ENCODE measurements around the gene SCGB1A1.
"Not testable (repeated sequence)": the region's sequence is repeated elsewhere in the genome, so short reads cannot be mapped to it uniquely, and the experiment has no call there.

Gene SCGB1A1

DNA sequence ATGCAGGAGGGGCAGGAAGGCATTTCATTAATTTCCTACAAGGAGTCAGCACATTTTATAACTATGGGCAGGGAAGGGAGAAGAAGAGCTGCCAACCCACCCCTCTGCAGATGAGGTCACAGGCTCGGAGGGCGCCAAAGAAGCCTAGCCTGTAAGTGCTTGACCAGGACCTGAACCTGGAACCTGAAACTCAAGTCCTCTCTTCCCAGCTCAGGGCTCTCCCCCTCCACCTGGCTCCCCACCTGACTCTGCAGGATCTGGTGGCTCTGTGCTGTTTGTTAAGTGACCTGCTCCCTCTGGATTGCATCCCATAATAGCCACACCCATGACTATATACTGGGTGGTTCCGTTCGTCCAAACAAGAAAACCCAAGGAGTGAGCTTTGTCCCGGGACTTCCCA is 27.3 kb downstream of the SCGB1A1 start:
- TF ChIP-seq, protein P1, sequence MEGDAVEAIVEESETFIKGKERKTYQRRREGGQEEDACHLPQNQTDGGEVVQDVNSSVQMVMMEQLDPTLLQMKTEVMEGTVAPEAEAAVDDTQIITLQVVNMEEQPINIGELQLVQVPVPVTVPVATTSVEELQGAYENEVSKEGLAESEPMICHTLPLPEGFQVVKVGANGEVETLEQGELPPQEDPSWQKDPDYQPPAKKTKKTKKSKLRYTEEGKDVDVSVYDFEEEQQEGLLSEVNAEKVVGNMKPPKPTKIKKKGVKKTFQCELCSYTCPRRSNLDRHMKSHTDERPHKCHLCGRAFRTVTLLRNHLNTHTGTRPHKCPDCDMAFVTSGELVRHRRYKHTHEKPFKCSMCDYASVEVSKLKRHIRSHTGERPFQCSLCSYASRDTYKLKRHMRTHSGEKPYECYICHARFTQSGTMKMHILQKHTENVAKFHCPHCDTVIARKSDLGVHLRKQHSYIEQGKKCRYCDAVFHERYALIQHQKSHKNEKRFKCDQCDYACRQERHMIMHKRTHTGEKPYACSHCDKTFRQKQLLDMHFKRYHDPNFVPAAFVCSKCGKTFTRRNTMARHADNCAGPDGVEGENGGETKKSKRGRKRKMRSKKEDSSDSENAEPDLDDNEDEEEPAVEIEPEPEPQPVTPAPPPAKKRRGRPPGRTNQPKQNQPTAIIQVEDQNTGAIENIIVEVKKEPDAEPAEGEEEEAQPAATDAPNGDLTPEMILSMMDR (IDR thresholded peaks at IDR 0.05; ENCODE audit: insufficient read depth, missing control alignments) = no peak
- FAIRE-seq (no peak), DNase-seq (ENCODE audit: insufficient read length, low spot score) (no peak)

DNA sequence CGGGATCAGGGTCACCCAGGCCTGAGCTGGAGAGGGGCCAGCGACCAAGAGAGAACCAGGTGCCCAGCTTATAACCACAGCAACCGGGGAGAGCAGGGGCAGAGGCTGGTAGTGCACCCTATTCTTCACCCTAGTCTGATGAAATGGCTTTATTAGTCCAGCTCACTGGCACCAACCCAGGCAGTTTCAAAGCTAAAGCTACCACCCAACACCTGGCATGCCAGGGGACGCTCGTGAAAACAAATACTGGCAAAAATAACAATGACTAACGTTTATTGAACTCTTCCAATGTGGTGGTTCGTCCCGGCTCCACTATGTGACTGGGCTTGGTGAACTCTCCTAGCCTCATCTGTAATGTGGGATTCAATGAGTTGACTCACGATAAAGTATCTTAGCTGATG is 30.6 kb downstream of the SCGB1A1 start:
- FAIRE-seq (no peak), DNase-seq (ENCODE audit: insufficient read length, low spot score) (no peak)
- TF ChIP-seq, protein P1 (IDR thresholded peaks at IDR 0.05; ENCODE audit: insufficient read depth, missing control alignments) = no peak

DNA sequence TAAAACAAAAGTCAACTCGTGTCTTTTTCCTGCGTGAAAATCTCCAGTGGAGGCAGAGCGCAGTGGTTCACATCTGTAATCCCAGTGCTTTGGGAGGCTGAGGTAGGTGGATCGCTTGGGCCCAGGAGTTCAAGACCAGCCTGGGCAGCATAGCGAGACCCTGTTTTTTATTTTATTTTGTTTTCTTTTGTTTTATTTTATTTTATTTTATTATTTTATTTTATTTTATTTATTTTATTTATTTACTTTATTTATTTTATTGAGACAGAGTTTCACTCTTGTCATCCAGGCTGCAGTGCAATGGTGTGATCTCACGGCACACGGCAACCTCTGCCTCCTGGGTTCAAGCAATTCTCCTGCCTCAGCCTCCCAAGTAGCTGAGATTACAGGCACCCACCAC is 31.1 kb downstream of the SCGB1A1 start:
- not testable (repeated sequence) for FAIRE-seq

DNA sequence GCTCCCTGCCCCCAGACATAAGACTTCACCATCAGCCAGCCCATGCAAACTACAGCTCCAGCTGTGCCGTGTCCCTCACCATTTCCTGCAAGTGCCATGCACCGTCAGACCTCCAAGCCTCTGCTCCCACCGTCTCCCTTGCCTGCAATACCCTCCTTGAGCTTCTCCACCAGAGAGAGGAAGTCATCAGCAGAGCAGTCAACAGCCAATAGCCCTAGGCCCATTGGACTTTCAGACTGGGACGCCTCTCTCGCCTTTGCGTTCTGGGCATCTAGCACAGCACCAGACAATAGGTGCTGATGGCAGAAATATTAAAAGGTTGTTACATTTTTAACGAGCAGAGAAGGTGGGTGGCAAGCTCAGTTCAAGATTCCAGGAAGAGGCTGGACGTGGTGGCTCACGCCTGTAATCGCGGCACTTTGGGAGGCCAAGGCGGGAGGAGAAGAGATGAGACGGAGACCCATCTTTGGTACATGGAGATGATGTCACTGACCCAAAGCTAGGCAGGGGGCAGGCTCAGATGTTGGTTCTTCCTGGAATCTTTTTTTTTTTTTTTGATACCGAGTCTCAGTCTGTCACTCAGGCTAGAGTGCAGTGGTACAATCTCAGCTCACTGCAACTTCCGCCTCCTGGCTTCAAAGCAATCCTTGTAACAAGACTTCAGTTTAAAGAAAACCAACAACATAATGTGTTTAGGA is 31.9 kb downstream of the SCGB1A1 start:
- no peak for FAIRE-seq
- TF ChIP-seq, protein P1 (IDR thresholded peaks at IDR 0.05; ENCODE audit: insufficient read depth, missing control alignments) = no peak
- no peak for DNase-seq (ENCODE audit: insufficient read length, low spot score)

More for the DNA sequence above, 31.1 kb downstream of the SCGB1A1 start:
- not testable (repeated sequence) for DNase-seq (ENCODE audit: insufficient read length, low spot score)

DNA sequence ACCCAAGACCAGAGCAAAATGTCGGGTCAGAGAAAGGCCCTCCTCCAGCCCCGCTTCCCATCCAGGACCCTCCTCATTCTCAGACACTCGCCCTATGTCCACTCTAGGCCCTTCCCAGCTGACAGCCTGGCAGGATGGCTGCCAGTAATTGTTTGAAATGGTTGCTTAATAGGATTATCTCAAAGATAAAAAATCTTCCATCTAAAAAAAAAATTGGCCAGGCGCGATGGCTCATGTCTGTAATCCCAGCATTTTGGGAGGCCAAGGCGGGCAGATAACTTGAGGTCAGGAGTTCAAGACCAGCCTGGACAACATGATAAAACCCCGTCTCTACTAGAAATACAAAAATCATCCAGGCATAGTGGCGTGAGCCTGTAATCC is 32.4 kb downstream of the SCGB1A1 start:
- TF ChIP-seq, protein P1 (IDR thresholded peaks at IDR 0.05; ENCODE audit: insufficient read depth, missing control alignments) = no peak
- DNase-seq (ENCODE audit: insufficient read length, low spot score) = no peak
- FAIRE-seq = no peak

DNA sequence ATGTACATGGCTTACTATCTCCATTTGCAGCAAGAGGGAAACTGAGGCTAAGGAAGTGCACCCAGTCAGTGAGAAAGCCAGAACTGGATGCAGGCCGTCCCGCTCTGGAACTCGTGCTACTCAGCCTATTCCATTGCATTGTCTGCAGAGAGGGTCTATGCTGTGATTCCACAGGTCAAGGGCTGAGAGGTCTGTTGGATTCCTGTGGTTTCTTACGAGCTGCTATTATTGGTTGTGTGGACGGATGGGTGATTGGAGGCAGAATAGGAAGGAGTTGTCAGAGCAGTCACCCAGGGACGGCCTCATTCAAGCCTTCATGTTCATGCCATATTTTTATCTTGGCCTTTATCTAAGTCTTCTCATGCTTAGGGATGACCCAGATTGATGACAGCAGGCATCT is 33.4 kb downstream of the SCGB1A1 start:
- FAIRE-seq = no peak
- no peak for DNase-seq (ENCODE audit: insufficient read length, low spot score)
- TF ChIP-seq, protein P1 (IDR thresholded peaks at IDR 0.05; ENCODE audit: insufficient read depth, missing control alignments) = no peak

DNA sequence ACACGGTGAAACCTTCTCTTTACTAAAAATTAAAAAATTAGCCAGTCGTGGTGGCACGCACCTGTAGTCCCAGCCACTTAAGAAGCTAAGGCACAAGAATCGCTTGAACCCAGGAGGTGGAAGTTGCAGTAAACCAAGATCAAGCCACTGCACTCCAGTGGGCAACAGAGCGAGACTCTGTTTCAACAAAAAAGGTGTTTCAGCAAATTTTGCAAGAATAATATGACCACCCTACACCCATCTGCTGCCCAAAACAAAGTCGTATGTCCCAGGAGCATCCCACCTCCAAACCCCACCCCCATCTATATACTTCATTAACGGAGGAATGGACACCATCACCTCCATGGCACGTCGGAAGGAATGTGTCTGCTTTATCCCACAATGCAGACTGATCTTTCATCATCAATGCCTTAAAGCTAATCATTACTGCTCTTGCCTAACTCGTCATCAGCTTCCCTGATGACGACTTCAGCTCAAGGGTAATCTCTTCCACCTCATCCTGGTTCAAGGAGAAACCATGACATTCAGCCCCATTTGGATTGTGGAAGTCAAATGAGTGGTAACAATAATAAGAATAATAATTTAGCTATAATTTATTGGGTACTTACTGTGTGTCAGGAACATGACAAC is 34.1 kb downstream of the SCGB1A1 start:
- FAIRE-seq = no peak
- TF ChIP-seq, protein P1 (IDR thresholded peaks at IDR 0.05; ENCODE audit: insufficient read depth, missing control alignments) = no peak

More for the DNA sequence above, 34.1 kb downstream of the SCGB1A1 start:
- DNase-seq (ENCODE audit: insufficient read length, low spot score) = no peak
